NCI-H1105 (cell line): ENCODE data around the gene PGM1.

Source experiments
- DNase-seq: peaks from one replicate; lab custom pipeline; 2025; lab: John Stamatoyannopoulos, UW

PGM1 gene

DNA sequence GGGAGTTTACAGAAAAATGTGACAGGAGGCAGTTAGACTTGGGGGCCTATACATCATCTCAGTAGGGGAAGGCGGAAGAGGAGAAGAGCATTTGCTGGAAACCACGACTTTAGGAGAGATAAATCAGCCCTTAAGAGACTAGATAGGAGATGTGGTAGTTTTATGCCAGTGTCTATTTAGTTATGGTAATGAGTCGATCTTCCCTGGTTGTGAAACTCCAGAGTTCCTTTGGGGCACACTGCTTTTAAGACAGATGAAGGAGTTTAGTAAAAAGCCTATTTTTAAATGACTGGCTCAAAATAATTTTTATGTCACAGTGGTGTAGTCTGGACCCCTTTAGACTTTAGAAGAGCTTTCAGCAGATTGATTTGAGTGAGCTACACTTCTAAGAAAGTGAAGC lies 7.8 kb downstream of the PGM1 start:
- no peak for DNase-seq

GRCh38 chr1:63601463-63601862 lies 8.3 kb downstream of the PGM1 start:
- DNase-seq = no peak

- no peak for DNase-seq
Measured at GRCh38 chr1:63601912-63602311, 8.7 kb downstream of the PGM1 start.

DNA sequence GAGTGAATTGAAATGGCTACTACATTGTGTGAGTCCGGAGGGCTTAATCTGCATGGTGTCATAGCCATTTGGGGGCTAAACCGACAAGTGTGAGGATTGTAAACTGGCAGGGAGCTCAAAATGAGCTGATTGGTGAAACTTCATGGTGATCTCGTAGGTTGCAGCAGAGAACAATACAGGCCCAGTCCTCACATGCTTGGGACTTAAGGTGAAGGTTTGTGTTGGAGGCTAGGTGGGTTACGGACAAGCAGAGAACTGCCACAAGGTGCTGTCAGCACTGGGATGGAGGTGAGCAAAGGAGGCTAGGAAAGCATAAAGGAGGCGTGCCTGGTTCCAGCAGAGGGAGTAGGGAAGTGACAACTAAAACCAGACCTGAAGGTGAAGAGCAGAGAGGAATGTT lies 9.4 kb downstream of the PGM1 start:
- DNase-seq = no peak

- no peak for DNase-seq
Measured at GRCh38 chr1:63603810-63604209, 10.6 kb downstream of the PGM1 start.

GRCh38 chr1:63607322-63607721 lies 14.1 kb downstream of the PGM1 start:
- no peak for DNase-seq

DNA sequence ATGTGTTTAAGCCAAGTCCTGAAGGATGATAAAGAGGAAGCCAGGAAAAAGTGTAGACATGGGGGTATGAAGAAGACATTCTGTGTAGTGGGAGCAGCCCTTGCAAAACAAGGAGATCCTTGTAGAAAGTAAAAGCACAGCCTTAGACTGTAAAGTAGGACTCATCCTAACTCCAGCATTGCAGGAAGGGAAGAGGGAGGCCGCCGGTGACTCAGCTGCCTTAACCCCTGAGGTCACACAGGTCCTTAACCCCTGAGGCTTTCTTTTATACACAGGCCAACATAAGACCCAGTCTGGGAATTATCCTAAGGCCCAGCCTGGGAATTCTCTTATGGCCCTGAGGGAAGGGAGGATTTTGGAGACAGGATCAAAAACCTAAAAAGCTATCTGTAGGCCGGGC lies 18.0 kb downstream of the PGM1 start:
- DNase-seq = no peak

DNA sequence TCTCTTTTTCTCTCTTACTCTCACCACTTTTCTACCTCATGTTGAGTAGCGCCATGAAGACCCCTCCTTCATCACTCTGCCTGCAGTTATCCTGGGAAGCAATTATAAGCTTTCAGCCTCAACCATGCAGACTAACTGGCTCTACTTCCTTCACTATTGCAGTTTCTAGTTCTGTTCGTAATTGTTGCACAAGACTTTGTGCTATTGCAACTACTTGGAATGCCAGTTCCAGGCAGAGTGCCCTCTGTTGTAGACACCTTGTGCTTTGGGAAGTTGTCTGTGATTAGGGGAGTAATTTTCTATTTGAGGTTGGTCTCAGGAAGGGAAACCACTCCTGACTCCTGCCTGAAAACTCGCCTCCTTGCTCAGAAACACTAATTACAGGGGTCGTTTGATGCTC lies 19.4 kb downstream of the PGM1 start:
- DNase-seq = no peak

- no peak for DNase-seq
Measured at GRCh38 chr1:63612971-63613370, 19.8 kb downstream of the PGM1 start.

GRCh38 chr1:63615768-63616420 lies 22.7 kb downstream of the PGM1 start:
- peak; percentile 54 for DNase-seq

DNA sequence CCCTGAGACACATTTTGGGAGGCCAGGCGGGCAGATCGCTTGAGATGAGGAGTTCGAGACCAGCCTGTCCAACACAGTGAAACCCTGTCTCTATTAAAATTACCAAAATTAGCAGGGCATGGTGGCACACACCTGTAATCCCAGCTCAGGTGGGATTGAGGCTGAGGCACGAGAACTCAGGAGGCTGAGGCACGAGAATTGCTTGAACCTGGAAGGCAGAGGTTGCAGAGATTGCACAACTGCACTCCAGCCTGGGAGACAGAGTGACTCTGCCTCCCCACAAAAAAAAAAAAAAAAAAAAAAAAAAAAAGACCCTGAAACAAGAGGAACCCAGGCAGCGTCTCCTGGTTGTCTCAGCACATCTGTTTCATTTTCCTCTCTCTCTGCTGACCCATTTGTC lies 24.2 kb downstream of the PGM1 start:
- no peak for DNase-seq

GRCh38 chr1:63618011-63618410 lies 24.8 kb downstream of the PGM1 start:
- no peak for DNase-seq

- no peak for DNase-seq
Measured at GRCh38 chr1:63619558-63619957, 26.3 kb downstream of the PGM1 start.

- no peak for DNase-seq
Measured at GRCh38 chr1:63620671-63621070, 27.5 kb downstream of the PGM1 start.

GRCh38 chr1:63621075-63621474 lies 27.9 kb downstream of the PGM1 start:
- DNase-seq = no peak

DNA sequence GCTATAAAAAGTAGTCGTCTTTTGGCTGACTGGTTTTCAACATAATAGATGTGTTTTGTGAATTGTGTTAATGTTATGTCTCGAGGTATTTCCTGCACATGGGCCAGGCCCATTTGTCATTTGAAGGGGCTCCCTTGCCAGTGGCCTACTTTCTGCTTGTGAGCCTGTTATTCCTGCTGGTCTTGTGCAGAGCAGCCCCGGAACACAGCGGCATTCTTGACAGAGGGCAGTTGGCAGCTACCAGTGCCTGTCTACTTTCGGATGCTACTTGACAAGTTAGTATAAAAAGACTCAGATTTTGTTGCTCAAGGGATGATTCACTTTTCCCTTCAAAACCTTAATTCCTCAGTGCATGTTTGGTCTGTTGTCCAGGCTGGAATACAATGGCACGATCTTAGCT lies 28.5 kb downstream of the PGM1 start:
- no peak for DNase-seq

- DNase-seq = no peak
Measured at GRCh38 chr1:63622849-63623566, 29.8 kb downstream of the PGM1 start.

- DNase-seq = no peak
Measured at GRCh38 chr1:63623952-63624351, 30.7 kb downstream of the PGM1 start.

DNA sequence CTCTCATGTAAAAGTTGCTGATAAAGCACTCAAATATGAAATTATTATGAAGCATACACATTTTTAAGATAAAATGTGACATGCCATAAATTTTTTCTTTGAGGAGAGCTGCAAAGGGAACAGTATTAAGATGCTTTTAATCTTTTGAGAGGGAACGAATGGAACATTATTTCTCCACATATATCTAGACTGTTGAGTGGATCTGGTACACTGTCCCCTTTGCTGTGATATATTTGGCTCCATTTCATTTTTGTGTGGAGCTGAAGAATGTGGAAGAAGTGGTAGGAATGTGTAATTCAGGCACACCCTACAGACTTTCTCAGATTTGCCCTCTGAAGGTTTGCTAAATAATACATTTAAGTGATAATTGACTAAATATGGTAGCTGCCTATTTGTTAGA lies 31.7 kb downstream of the PGM1 start:
- DNase-seq = no peak

- no peak for DNase-seq
Measured at GRCh38 chr1:63626222-63626621, 33.0 kb downstream of the PGM1 start.

DNA sequence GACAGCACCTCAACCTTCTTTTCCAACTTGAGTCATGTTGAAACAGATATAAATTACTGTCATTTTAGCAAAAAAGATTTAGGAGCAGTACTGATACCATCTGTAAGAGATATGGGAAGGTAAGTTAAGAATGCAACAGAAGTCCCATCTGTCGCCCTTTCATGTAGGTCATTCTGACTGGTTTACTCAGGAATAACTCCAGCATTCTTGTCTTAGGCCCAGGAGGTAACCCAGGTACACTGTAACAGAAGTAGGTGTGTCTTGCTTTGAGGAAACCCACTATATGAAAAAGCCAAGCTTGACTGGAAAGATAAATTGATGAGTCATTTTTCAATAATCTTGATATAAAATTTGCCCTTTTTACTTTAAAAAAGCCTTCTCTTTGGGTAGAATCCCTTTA lies 35.4 kb downstream of the PGM1 start:
- DNase-seq = no peak

DNA sequence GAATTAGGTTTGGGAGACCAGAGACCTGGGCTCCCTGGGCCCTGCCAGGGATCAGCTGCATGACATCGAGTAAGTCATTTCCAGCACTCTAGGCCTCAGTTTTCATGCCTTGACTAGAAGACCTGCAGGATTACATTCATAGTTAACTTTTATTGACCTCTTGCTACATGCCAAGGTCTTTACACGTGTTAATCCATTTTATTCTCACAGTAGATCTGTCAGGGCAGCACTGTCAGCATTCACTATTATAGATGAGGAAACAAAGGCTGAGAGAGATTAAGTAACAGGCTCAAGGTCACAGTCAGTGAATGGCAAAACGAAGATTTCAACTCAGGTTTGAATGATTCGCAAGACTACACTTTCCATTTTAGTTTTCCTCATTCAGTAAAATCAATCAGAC lies 37.0 kb downstream of the PGM1 start:
- no peak for DNase-seq

DNA sequence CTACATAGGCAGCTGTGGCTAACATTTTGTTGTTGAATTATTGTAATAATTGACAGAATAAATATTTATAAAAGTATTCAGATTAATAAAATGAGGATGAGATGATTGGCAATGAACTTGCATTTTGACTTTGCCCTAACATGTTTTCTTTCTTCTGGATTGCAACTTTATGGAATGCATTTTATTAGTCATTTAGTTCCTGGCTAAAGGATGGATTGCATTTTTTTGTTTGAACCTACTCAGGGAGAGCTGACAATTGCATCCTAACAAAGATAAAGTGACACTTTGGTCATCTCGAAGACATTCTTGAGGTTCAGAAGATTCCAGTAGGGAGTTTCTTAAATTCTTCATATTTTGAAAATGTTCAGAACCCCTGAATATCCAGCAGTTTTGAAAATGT lies 37.5 kb downstream of the PGM1 start:
- DNase-seq = no peak

DNA sequence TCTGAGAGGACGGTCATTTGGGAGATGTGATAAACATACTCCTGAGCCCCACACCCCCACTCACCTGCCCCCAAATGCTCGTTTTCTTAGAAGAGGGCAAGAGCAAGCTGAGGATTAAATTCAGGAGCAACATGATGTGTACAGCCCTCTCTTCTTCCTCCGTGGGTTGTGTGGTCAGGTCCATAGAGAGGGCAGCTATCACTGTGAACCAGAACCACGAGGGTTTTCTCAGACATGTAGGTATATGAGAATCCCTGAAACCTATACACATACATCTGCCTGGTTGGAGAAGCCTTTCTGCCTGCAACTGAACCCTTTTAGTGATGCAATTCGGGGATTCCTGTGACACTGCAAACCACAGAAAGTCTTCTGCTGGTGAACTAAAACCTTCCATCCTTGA lies 38.9 kb downstream of the PGM1 start:
- no peak for DNase-seq
